Measurements from ENCODE around the gene ADAMTSL4. TPM values are rescaled to one million over a fixed set of nuclear protein-coding genes. Genes with fewer than 3 reads are reported as not detected.

The ADAMTSL4 gene
- total and polyA plus RNA-seq, 9 of the 15 experiments (the other 6 are each of a cell fraction or from before 2014, with no cell fraction given): 12.7 to 212 (median 35.6) TPM

- no peak for TF ChIP-seq TFE3 (CRISPR knock-in tag; IDR thresholded peaks at IDR 0.05)
- TF ChIP-seq NR1H2 (CRISPR knock-in tag; IDR thresholded peaks at IDR 0.05): no peak
- TF ChIP-seq MED1 (CRISPR knock-in tag; IDR thresholded peaks at IDR 0.05; ENCODE audit: borderline replicate concordance): no peak; the same call in 1 of the 2 replicates
- TF ChIP-seq CTBP1 (IDR thresholded peaks at IDR 0.05; ENCODE audit: borderline replicate concordance): peak; percentile 91
- no peak for TF ChIP-seq NFYB (IDR thresholded peaks at IDR 0.05; ENCODE audit: extremely low read depth, insufficient read length)
- no peak for TF ChIP-seq ZNF778 (CRISPR knock-in tag; IDR thresholded peaks at IDR 0.05)
- TF ChIP-seq ZNF282 (CRISPR knock-in tag; IDR thresholded peaks at IDR 0.05): no peak
- no peak for TF ChIP-seq GTF2B (IDR thresholded peaks at IDR 0.05; ENCODE audit: extremely low read depth, insufficient read length)
- 0 out of 2 replicates have a peak, but pooled peaks have one; percentile 8 for TF ChIP-seq NFIC (IDR thresholded peaks at IDR 0.05)
- TF ChIP-seq TEAD1 (CRISPR knock-in tag; IDR thresholded peaks at IDR 0.05): no peak
- no peak for TF ChIP-seq KAT8 (IDR thresholded peaks at IDR 0.05; ENCODE audit: low read depth)
- TF ChIP-seq POLR2H (tag; IDR thresholded peaks at IDR 0.05; ENCODE audit: low read depth): peak; percentile 44; the same call in 1 of the 2 replicates
- TF ChIP-seq CREBBP (IDR thresholded peaks at IDR 0.05; ENCODE audit: low read depth, low read length): no peak
- no peak for TF ChIP-seq ZNF140 (CRISPR knock-in tag; IDR thresholded peaks at IDR 0.05)
- TF ChIP-seq MYC (IDR thresholded peaks at IDR 0.05; ENCODE audit: low read depth, low read length): peak; percentile 74
- no peak for TF ChIP-seq MYC (CRISPR knock-in tag; IDR thresholded peaks at IDR 0.05; ENCODE audit: borderline replicate concordance, low read depth)
- TF ChIP-seq ZBTB17 (CRISPR knock-in tag; IDR thresholded peaks at IDR 0.05): 0 out of 2 replicates have a peak, but pooled peaks have one; percentile 40
- no peak; the same call in 1 of the 2 replicates for TF ChIP-seq JUND (IDR thresholded peaks at IDR 0.05; ENCODE audit: borderline replicate concordance, low read depth, low read length)
- no peak for TF ChIP-seq JUND (tag; IDR thresholded peaks at IDR 0.05; ENCODE audit: borderline replicate concordance, low read depth, low read length)
- peak; percentile 90 for TF ChIP-seq POLR2G (IDR thresholded peaks at IDR 0.05; ENCODE audit: low read depth, low read length)
- no peak for TF ChIP-seq CC2D1A (IDR thresholded peaks at IDR 0.05)
- no peak for TF ChIP-seq FOXO4 (CRISPR knock-in tag; IDR thresholded peaks at IDR 0.05)
- TF ChIP-seq ZBTB5 (IDR thresholded peaks at IDR 0.05): no peak
- no peak for TF ChIP-seq JUNB (CRISPR knock-in tag; conservative IDR thresholded peaks at IDR 0.05)
These were observed at the start of gene ADAMTSL4 (continued) for GRCh38 chr1:150548632-150549495.

Data from K562 (cell line).